Spleen (tissue), 7 donors: ENCODE measurements around the gene NTN1.

Experiments
- CTCF ChIP-seq, 11 experiments: fragments of 200-600 bp in 7 of 11; fragments of 450-650 bp in 4 of 11; sonication (generic) in 4 of 11; IDR thresholded peaks in 8 of 11; conservative IDR thresholded peaks in 3 of 11; 1 replicate in 7 of 11; 2 replicates in 4 of 11; pipeline versions ENCODE4 v1.4.0 to v1.8.0; 2016 to 2021; ENCODE audit warnings: antibody characterized with exemption in 11 of 11, inconsistent platforms in 4 of 11, mild to moderate bottlenecking in 1 of 11
- POLR2A ChIP-seq, 3 donors: fragments of 450-650 bp; IDR thresholded peaks; one replicate each; pipeline ENCODE4 v1.5.1; 2017; ENCODE audit warnings: antibody characterized with exemption in 3 of 3, mild to moderate bottlenecking in 1 of 3
- POLR2AphosphoS5 ChIP-seq, 3 donors: sonication (generic); formaldehyde crosslinking; IDR thresholded peaks; one replicate each; pipeline ENCODE4 v1.5.1; 2017; ENCODE audit warnings: antibody characterized with exemption in 3 of 3
- donor health status: DM: no; HTN: no; CAD: no; lungs with moderate emphysema.
- donor health status: DM: no; HTN: no; CAD: no.
- donor health status: DM: no; HTN: no; CAD: no.

GRCh38 chr17:9079461-9080103 is 58.3 kb downstream of the NTN1 start:
- TF ChIP-seq POLR2AphosphoS5 (IDR thresholded peaks at IDR 0.05) (no peak), POLR2A (IDR thresholded peaks at IDR 0.05) (no peak), CTCF (IDR thresholded peaks at IDR 0.05 in 8 of 11, conservative IDR thresholded peaks at IDR 0.05 in 3 of 11) (no peak)
